Ectodermal cell (in vitro differentiated cells): Measurements from ENCODE around the gene MRM3.
A peak's percentile ranks its signal among the peaks of the same experiment; 100 is the strongest.
"Not testable (repeated sequence)": the region's sequence is repeated elsewhere in the genome, so short reads cannot be mapped to it uniquely, and the experiment has no call there.

ENCODE experiments used
- H3K27ac ChIP-seq: 2 replicates; pipeline ENCODE4 v1.7.0; 2013; ENCODE audit warnings: mild to moderate bottlenecking, low read depth, low read length; ENCODE audit not compliant: insufficient read depth, poor library complexity, severe bottlenecking
- H3K27me3 ChIP-seq: 2 replicates; pipeline ENCODE4 v1.7.0; 2013; ENCODE audit warnings: mild to moderate bottlenecking, low read length; ENCODE audit not compliant: insufficient read depth, control insufficient read depth, poor library complexity, severe bottlenecking
- H3K36me3 ChIP-seq: one replicate; pipeline ENCODE4 v1.7.0; 2013; ENCODE audit warnings: low read length; ENCODE audit not compliant: control insufficient read depth, insufficient read depth
- H3K4me1 ChIP-seq: one replicate; pipeline ENCODE4 v1.7.0; 2013; ENCODE audit warnings: low read length; ENCODE audit not compliant: control insufficient read depth, insufficient read depth
- H3K4me3 ChIP-seq: 2 replicates; pipeline ENCODE4 v1.7.0; 2013; ENCODE audit warnings: low read depth, low read length, control low read depth; ENCODE audit not compliant: insufficient read depth
- H3K9me3 ChIP-seq: 2 replicates; pipeline ENCODE4 v1.7.0; 2013; ENCODE audit warnings: mild to moderate bottlenecking, low read length, moderate library complexity; ENCODE audit not compliant: control insufficient read depth
- WGBS, 2 experiments: methylation state at CpG; one replicate each; pipeline ENCODE4 v1.1.7; 2013; ENCODE audit warnings: missing lambda C conversion rate in 2 of 2; 5-methylcytosine and 5-hydroxymethylcytosine counted together

The MRM3 gene

DNA sequence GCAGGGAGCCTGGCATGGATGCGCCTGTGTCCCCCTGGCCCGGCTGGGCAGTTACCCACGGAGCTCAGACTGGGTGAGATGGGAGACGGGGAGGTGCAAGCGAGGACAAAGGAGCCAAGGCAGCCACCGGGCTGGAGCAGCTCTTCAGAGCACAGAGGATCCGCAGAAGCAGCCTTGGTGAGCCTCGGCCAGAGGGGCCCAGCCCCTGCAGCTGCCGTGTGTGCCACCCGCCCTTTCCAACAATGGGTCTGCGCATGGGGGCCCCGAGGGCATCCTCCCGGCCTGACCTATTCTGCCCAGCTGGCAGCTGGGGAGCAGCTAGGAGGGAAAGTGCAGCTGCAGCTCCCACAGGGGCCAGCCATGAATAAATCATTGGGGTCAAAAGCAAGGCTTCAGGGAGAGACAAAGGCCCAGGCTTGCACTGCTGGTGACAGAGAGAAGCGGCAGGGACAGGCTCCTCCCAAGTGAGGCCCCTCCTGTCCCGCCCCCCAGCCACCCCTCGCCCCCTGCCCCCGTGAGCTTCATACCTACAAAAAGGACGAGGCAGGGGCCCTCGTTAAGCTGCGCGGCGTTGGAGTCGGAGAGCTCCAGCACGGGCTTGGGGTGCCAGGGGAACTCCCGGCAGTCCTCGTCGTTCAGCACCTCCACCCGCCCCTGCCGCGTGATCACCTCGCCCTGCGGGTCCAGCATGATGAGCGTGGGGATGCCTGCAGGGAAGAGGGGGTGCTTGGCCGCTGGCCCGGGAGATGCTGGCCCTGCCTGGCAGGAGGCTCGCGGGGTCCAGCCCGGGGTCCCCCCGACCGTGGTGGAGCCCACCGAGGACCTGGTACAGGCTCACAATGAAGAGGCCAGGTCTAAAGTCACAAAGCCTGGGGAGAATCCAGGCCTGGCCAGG lies 22.6 kb downstream of the MRM3 start:
- Histone ChIP-seq H3K4me1 (peaks cover 18% of the 10 kb centered on the region), H3K27me3 (no peaks in the 10 kb centered on the region), H3K9me3 (no peaks in the 10 kb centered on the region), H3K27ac (peak overlapping the region; percentile 68), H3K4me3 (no peak overlapping the region), H3K36me3 (no peaks in the 10 kb centered on the region)
- 70 to 74% methylated on average over 41 of the region's 41 CpGs for WGBS, 2 experiments

DNA sequence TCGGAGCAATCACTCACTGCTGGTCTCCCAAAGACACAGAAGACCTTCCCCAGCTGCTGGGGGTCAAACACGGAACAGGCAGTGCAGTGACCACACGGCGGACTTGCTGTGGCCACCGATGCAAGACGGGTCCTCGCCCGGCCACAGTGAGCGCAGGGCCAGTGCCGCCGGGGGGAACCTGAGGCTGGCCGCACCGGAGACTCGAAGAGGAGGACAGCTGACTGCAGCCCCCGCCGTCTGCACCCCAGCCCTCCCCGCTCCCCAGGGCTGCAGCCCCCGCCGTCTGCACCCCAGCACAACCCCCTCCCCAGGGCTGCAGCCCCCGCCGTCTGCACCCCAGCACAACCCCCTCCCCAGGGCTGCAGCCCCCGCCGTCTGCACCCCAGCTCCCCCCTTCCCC lies 23.7 kb downstream of the MRM3 start:
- not testable (repeated sequence) for H3K36me3 ChIP-seq
- 93 to 94% methylated on average over 17 to 23 of the region's 23 CpGs for WGBS, 2 experiments

DNA sequence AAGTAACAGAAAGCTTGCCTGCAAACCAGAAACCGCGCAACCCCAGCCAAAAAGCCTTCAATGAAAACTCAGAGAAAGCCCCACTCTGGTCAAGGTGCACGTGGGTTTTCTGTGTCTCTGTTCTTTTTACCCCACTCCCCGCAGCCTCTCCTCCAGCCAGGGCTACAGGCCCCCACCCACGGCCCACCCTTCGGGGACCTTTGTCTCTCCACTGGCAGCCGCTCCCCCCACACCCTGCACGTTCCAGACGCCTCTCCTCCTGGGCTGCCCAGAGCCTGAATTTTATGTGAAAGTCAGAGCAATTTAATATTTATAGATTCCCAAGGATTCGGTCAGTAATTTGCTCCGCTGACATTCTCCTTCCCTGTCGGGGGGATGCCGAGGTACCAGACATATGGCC lies 24.2 kb downstream of the MRM3 start:
- H3K27ac ChIP-seq, result no peak overlapping the region
- peaks cover 18% of the 10 kb centered on the region for H3K4me1 ChIP-seq
- no peaks in the 10 kb centered on the region for H3K27me3 ChIP-seq
- H3K36me3 ChIP-seq, result no peaks in the 10 kb centered on the region
- no peaks in the 10 kb centered on the region for H3K9me3 ChIP-seq
- 90 to 92% methylated on average over 13 of the region's 13 CpGs for WGBS, 2 experiments
- no peak overlapping the region for H3K4me3 ChIP-seq

More for the DNA sequence above, 23.7 kb downstream of the MRM3 start:
- not testable (repeated sequence) for H3K4me3 ChIP-seq, H3K9me3 ChIP-seq, H3K27ac ChIP-seq, H3K27me3 ChIP-seq
- H3K4me1 ChIP-seq, result peaks cover 18% of the 10 kb centered on the region

DNA sequence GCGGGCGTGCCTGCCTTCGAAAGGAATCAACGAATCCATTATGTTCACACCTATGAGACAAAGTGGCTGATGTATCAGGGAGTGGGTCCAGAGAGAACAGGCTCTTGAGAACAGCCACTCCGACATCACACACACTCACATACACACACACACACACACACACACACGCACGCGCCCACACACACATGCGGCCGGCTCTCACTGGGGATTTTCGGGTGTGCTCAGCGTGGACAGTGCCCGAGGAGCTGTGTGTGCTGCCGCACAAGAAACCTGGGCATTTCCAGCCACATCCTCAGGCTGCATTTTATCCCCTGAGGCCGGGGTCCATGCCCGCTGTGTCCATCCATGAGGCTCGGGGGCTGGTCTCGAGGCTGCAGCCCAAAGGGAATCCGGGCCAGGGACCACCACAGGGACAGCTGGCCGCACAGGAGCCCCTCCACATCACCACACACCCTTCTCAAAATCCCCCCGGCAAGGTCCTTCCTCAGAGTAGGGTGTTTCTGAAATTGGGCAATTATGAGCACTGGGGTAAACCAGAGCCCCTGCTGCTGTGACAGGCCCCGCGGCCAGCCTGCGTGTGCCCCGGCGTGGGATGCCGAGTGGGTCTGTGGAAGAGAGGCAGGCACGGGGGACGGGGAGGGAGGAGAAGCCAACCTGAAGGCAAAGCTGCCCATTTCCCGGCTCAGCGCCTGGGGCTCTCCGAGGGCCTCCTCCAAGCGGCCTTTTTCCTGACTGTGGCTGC lies 24.8 kb downstream of the MRM3 start:
- no peaks in the 10 kb centered on the region for H3K36me3 ChIP-seq

DNA sequence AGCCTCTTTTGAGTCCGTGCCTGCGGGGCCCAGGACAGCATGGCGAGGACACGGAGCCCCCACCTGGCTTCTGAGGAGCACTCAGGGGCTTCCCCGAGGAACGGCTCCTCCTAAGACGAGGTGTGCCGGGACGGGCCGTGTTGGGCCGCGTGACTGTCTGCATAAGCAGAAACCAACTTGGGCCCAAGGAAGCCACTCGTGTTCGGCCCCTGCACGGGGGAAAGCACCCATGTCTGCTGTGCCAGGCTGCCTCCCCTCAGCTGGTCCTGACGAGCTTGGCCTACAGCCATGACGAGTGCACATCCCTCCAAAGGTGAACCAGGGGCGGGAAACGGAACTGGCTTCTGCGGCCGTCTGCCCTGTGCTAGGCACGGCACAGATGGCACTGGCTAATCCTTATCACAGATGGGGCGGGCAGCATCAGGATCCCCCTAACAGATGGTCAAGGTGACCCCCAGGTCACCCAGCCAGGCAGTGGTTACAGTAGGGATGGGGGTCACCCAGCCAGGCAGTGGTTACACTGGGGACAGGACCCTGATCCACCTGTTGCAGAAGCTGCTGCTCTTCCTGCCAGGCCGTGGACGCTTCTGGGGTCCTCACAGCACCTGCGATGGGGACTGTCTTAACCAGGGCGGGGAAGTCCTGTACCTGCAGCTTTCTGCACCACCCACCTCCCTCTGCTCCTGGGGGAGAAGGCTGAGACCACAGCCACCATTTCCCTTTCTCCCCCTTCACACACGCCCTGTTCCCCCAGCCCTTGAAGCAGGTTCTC lies 25.6 kb downstream of the MRM3 start:
- H3K27ac ChIP-seq, result no peak overlapping the region
- no peaks in the 10 kb centered on the region for H3K27me3 ChIP-seq
- no peaks in the 10 kb centered on the region for H3K9me3 ChIP-seq
- peaks cover 18% of the 10 kb centered on the region for H3K4me1 ChIP-seq
- no peaks in the 10 kb centered on the region for H3K36me3 ChIP-seq
- no peak overlapping the region for H3K4me3 ChIP-seq
- WGBS, 2 experiments, result 94% methylated on average over 28 of the region's 28 CpGs

More for the DNA sequence above, 24.8 kb downstream of the MRM3 start:
- WGBS, 2 experiments, result 90 to 91% methylated on average over 33 of the region's 33 CpGs
- no peak overlapping the region for H3K27ac ChIP-seq
- peaks cover 18% of the 10 kb centered on the region for H3K4me1 ChIP-seq
- H3K9me3 ChIP-seq, result no peaks in the 10 kb centered on the region
- H3K4me3 ChIP-seq, result no peak overlapping the region
- no peaks in the 10 kb centered on the region for H3K27me3 ChIP-seq

DNA sequence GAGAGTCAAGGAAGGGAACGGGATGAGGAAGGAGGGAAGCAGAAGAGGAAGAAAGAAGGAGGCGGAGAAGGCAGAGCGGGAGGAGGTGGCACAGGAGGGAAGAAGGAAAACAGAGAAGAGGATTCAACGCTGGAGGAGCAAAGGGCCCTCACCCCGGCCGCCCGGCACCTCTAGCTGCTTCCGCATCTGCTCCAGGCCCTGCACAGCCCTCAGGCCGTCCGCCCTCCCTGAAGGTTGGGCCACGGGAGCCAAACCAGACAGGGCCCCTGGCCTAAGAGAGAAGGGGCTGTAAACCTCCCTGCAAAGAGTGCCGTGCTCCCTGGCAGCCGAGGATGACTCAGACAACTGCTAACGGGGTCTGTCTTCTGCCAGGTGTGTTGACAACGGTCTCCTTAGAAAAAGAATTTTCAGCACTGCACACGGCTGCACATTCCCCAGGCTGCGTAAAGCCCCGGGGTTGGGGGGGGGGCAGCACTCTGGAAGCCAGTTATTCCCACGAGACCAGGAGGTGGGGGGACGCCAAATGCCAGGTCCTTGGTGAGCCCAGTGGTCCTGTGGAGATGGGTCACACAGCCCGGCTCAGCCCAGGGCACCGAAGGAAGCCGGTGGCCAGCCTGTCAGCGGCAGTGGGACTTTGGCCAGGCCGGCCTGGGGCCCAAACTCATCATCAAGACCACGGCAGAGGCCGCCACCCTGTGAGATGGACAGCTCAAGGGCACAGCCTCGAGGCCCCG lies 29.1 kb downstream of the MRM3 start:
- no peaks in the 10 kb centered on the region for H3K4me1 ChIP-seq
- H3K36me3 ChIP-seq, result no peaks in the 10 kb centered on the region
- H3K27me3 ChIP-seq, result no peaks in the 10 kb centered on the region
- no peak overlapping the region for H3K4me3 ChIP-seq
- 92 to 93% methylated on average over 29 of the region's 29 CpGs for WGBS, 2 experiments
- H3K9me3 ChIP-seq, result no peaks in the 10 kb centered on the region
- peak overlapping the region; percentile 36 for H3K27ac ChIP-seq

DNA sequence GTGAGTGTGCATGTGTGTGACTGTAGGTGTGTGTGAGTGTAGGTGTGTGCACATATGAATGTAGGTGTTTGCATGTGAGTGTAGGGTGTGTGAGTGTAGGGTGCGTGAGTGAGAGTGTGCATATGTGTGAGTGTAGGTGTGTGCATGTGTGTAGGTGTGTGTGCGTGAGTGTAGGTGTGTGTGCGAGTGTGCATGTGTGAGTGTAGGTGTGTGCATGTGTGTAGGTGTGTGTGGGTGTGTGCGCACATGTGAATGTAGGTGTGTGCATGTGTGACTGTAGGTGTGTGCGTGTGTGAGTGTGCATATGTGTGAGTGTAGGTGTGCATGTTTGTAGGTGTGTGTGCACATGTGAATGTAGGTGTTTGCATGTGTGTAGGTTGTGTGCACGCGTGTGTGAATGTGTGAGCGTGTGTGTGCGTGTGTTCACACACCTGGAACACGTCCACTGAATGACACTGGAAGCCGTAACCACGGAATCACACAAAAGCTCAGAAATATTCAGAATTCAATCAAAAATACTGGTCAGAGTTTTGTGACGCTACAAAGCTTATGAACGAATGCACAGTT lies 30.6 kb downstream of the MRM3 start:
- Histone ChIP-seq H3K27me3 (no peaks in the 10 kb centered on the region), H3K4me3 (no peak overlapping the region), H3K4me1 (no peaks in the 10 kb centered on the region), H3K27ac (no peak overlapping the region), H3K9me3 (no peaks in the 10 kb centered on the region), H3K36me3 (no peaks in the 10 kb centered on the region)
- WGBS, 2 experiments, result 88 to 92% methylated on average over 14 of the region's 14 CpGs

DNA sequence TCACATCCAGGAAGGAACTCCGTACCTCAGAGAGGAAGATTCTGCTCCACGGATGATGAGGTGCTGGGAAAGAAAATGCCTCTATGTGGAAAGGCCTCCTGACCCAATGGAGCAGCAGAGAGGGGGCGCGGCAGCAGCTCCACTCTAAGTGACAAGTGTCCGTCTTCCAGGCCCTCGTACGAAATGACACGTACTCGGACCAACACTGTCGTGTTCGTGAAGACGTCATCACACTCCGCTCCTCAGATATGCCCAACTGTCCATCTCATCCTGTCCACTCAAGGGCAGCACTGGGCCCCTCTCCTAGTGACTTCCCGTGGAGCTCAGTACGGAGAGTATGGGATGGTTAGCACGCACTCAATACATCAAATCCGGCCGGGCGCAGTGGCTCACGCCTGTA lies 32.2 kb downstream of the MRM3 start:
- H3K9me3 ChIP-seq, result no peaks in the 10 kb centered on the region
- no peaks in the 10 kb centered on the region for H3K27me3 ChIP-seq
- WGBS, 2 experiments, result 95 to 97% methylated on average over 20 of the region's 20 CpGs
- no peaks in the 10 kb centered on the region for H3K4me1 ChIP-seq
- no peak overlapping the region for H3K27ac ChIP-seq
- peaks cover 3% of the 10 kb centered on the region for H3K36me3 ChIP-seq
- H3K4me3 ChIP-seq, result no peak overlapping the region

DNA sequence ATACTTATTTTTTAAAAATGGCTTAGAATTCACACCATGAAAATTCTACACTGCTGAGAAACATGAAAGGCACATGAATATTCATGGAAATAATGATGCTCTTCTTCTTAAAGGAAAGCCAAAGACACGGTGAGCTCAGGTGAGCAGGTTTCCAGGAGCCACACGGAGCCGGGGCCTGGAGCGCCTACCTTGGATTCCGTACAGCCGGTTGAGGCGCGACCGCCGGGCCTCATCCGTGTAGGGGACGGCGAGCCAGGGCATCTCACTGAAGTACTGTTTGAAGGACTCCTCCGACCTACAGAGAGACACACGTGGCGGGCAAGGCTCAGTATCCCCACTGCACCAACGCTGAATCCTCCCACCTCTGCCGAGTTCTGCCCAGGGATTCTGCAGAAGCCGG lies 37.1 kb downstream of the MRM3 start:
- no peaks in the 10 kb centered on the region for H3K27me3 ChIP-seq
- no peak overlapping the region for H3K27ac ChIP-seq
- H3K4me3 ChIP-seq, result no peak overlapping the region
- H3K4me1 ChIP-seq, result no peaks in the 10 kb centered on the region
- peaks cover 20% of the 10 kb centered on the region for H3K36me3 ChIP-seq
- 96 to 97% methylated on average over 19 of the region's 19 CpGs for WGBS, 2 experiments
- H3K9me3 ChIP-seq, result no peaks in the 10 kb centered on the region
